OCI-LY7 (cell line): ENCODE results near the gene TMTC2. TPM values are rescaled to one million over a fixed set of nuclear protein-coding genes. Genes with fewer than 3 reads are reported as not detected.

Experiments used
- BruUV-seq: library from RNA; stranded (reverse); fragments of 400-500 nt; replicated peaks from 2 replicates; lab custom pipeline; 2021; lab: Mats Ljungman, UMichigan
- CTCF ChIA-PET: fragments of 300-600 bp; sonication (Branson Sonifier 250); formaldehyde crosslinking; loops from one replicate; lab custom pipeline; 2022; ENCODE audit warnings: antibody characterized with exemption; ENCODE audit not compliant: unreplicated experiment; lab: Charles Lee
- POLR2A ChIA-PET: fragments of 300-600 bp; sonication (Branson Sonifier 250); formaldehyde crosslinking; loops from one replicate; lab custom pipeline; 2022; ENCODE audit warnings: antibody characterized with exemption; lab: Charles Lee
- DNase-seq: peaks from one replicate; pipeline ENCODE4 v3.0.0-alpha.2; 2015; ENCODE audit warnings: low spot score
- H2AFZ ChIP-seq: fragments of 200-600 bp; sonication (generic), shearing (Covaris generic); 2 replicates; pipeline ENCODE4 v1.6.1; 2014; ENCODE audit warnings: mild to moderate bottlenecking, antibody characterized with exemption, low read length, moderate library complexity
- H3K27ac ChIP-seq: fragments of 200-600 bp; sonication (generic); 2 replicates; pipeline ENCODE4 v1.5.1; 2014; ENCODE audit warnings: mixed run types, low read depth, mild to moderate bottlenecking, moderate library complexity, low read length, inconsistent platforms; ENCODE audit not compliant: poor library complexity, severe bottlenecking
- H3K36me3 ChIP-seq: fragments of 200-600 bp; sonication (generic); 2 replicates; pipeline ENCODE4 v1.6.1; 2014; ENCODE audit warnings: mild to moderate bottlenecking, antibody characterized with exemption, low read length, moderate library complexity, mixed read lengths; ENCODE audit not compliant: insufficient read depth
- H3K4me1 ChIP-seq: fragments of 200-600 bp; sonication (generic); 2 replicates; pipeline ENCODE4 v1.5.1; 2014; ENCODE audit warnings: mild to moderate bottlenecking, low read length; ENCODE audit not compliant: insufficient read depth, poor library complexity, severe bottlenecking
- H3K4me2 ChIP-seq: fragments of 200-600 bp; sonication (generic); 2 replicates; pipeline ENCODE4 v1.6.1; 2014; ENCODE audit warnings: mild to moderate bottlenecking, low read length
- H3K4me3 ChIP-seq: fragments of 200-600 bp; sonication (generic); 2 replicates; pipeline ENCODE4 v1.5.1; 2014; ENCODE audit warnings: mild to moderate bottlenecking, low read depth, low read length; ENCODE audit not compliant: poor library complexity, severe bottlenecking
- H3K79me2 ChIP-seq: fragments of 200-600 bp; sonication (generic); 2 replicates; pipeline ENCODE4 v1.6.1; 2016; ENCODE audit warnings: low read depth, mild to moderate bottlenecking, low read length, moderate library complexity, mixed read lengths; ENCODE audit not compliant: insufficient read depth
- H3K9me2 ChIP-seq: fragments of 200-600 bp; sonication (generic); 2 replicates; pipeline ENCODE4 v1.6.1; 2016; ENCODE audit warnings: mild to moderate bottlenecking, low read length, mixed read lengths; ENCODE audit not compliant: insufficient read depth
- H3K9me3 ChIP-seq: fragments of 200-600 bp; sonication (generic); 2 replicates; pipeline ENCODE4 v1.6.1; 2014; ENCODE audit warnings: mild to moderate bottlenecking, mixed run types, low read length, mixed read lengths
- H4K20me1 ChIP-seq: fragments of 200-600 bp; sonication (generic); 2 replicates; pipeline ENCODE4 v1.6.1; 2014; ENCODE audit warnings: mild to moderate bottlenecking, antibody characterized with exemption, low read length, moderate library complexity, mixed read lengths; ENCODE audit not compliant: insufficient read depth
- CTCF ChIP-seq: fragments of 200-600 bp; sonication (generic); conservative IDR thresholded peaks from 2 replicates; pipeline ENCODE4 v1.5.1; 2014; ENCODE audit warnings: mild to moderate bottlenecking, antibody characterized with exemption, low read length, moderate library complexity, mixed read lengths
- EZH2phosphoT487 ChIP-seq: fragments of 200-600 bp; sonication (generic); IDR thresholded peaks from 2 replicates; pipeline ENCODE4 v1.6.1; 2018; ENCODE audit warnings: low read depth, borderline replicate concordance, mild to moderate bottlenecking, mixed run types, antibody characterized with exemption, low read length, moderate library complexity, mixed read lengths
- intact Hi-C: fragments of 100-400 bp; cut with micrococcal nuclease; formaldehyde crosslinking; loops from one replicate; pipeline ENCODE4 v1.10.0; 2022; ENCODE audit not compliant: unreplicated experiment
- total RNA-seq, 2 experiments: library from RNA; depleted of rRNA in 1 of 2; stranded (reverse); fragments of >200 nt in 1 of 2; shearing (Covaris generic) in 1 of 2; gene quantifications; 2 replicates each; pipeline ENCODE4 v1.2.3, GENCODE V29; 2014 to 2022

Gene TMTC2
- total RNA-seq, 2 experiments from 2014 or later: 5.6 to 8.1 TPM

GRCh38 chr12:83136411-83136810, 449.7 kb downstream of the TMTC2 start:
- ChIA-PET CTCF (no interaction called here), POLR2A (no interaction called here)
- no peaks in the 10 kb centered on the region for H4K20me1 ChIP-seq
- no peak overlapping the region for H3K4me3 ChIP-seq
- H3K36me3 ChIP-seq: no peaks in the 10 kb centered on the region
- no peaks in the 10 kb centered on the region for H3K9me3 ChIP-seq
- H3K27ac ChIP-seq: no peak overlapping the region
- TF ChIP-seq EZH2phosphoT487 (no peak), CTCF (no peak)
- H2AFZ ChIP-seq: no peak overlapping the region
- H3K9me2 ChIP-seq: no peaks in the 10 kb centered on the region
- no peak overlapping the region for H3K4me2 ChIP-seq
- BruUV-seq: no TSS peak
- intact Hi-C loops: no loop called here
- H3K79me2 ChIP-seq: no peaks in the 10 kb centered on the region
- DNase-seq: no peak
- no peaks in the 10 kb centered on the region for H3K4me1 ChIP-seq

- BruUV-seq: no TSS peak
- intact Hi-C loops: no loop called here
- Histone ChIP-seq H3K27ac (no peak overlapping the region), H3K36me3 (no peaks in the 10 kb centered on the region), H3K4me1 (no peaks in the 10 kb centered on the region), H2AFZ (no peak overlapping the region), H3K9me3 (no peaks in the 10 kb centered on the region), H3K4me3 (no peak overlapping the region), H3K79me2 (no peaks in the 10 kb centered on the region), H3K9me2 (no peaks in the 10 kb centered on the region), H3K4me2 (no peak overlapping the region), H4K20me1 (no peaks in the 10 kb centered on the region)
- no peak for DNase-seq
- TF ChIP-seq CTCF: no peak
- TF ChIP-seq EZH2phosphoT487: no peak
- POLR2A ChIA-PET: no interaction called here
- CTCF ChIA-PET: interaction anchor here (0.6 kb wide), 1 partner anchor 350 kb away, joined by 3 read pairs; no protein-coding TSS in a partner anchor
Observed at GRCh38 chr12:83140135-83140534, 453.4 kb downstream of the TMTC2 start.

- H4K20me1 ChIP-seq: no peaks in the 10 kb centered on the region
- H3K4me1 ChIP-seq: no peaks in the 10 kb centered on the region
- intact Hi-C loops: no loop called here
- TF ChIP-seq EZH2phosphoT487: no peak
- TF ChIP-seq CTCF: no peak
- H3K79me2 ChIP-seq: no peaks in the 10 kb centered on the region
- no peaks in the 10 kb centered on the region for H3K9me3 ChIP-seq
- no peaks in the 10 kb centered on the region for H3K36me3 ChIP-seq
- no peak overlapping the region for H3K4me2 ChIP-seq
- no TSS peak for BruUV-seq
- no peak overlapping the region for H3K27ac ChIP-seq
- H3K9me2 ChIP-seq: no peaks in the 10 kb centered on the region
- ChIA-PET POLR2A (interaction anchor here (1.0 kb wide), 1 partner anchor 11 kb away, joined by 4 read pairs; no protein-coding TSS in a partner anchor), CTCF (no interaction called here)
- DNase-seq: no peak
- no peak overlapping the region for H3K4me3 ChIP-seq
- H2AFZ ChIP-seq: no peak overlapping the region
Observed at GRCh38 chr12:83141460-83141994, 454.8 kb downstream of the TMTC2 start.
